GM19025 (cell line): ENCODE results near the gene CDNF.
"Not testable (repeated sequence)": the region's sequence is repeated elsewhere in the genome, so short reads cannot be mapped to it uniquely, and the experiment has no call there.

Source experiments
- ATAC-seq: cut with Tn5 transposase; IDR thresholded peaks from one replicate; pipeline ENCODE4 v1.9.1; 2021; ENCODE audit warnings: mild to moderate bottlenecking, low read depth, moderate library complexity; ENCODE audit not compliant: unreplicated experiment

Gene CDNF

DNA sequence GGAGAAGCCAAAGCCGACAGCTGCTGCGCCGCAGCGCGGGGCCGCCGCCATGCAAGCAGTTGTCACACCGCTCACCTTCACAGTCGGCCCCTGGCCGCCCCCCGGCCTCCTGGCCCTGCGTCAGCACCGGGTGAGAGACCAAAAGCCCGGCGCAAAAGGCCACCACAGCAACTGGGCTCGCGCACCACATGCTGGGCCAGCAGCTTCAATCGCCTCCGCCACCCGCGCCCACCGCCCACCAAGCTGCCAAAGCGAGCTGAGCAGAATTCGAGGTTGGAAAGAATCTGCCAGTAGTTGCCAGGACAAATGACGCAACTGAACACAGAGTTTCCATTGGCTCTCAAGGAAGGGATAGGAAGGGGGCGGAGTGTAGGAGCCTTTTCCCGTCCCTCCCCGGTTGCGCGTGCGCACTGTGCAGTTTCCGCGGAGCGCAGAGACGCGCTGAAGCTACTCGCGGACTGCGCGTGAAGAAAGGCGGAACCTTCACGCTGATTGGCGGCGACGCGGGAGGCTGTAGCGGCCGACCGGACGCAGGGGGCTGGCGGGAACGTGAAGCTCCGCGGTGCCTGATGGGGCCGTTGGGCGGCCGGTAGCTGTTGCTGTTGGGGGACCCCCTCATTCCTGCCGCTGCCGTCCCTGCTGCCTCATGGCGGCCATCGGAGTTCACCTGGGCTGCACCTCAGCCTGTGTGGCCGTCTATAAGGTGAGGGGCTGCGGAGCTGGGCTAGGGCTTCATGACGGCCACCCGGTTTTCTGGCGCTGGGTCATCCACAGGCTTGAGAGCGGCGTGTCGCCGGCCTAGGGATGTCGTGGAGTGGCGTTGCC lies at the start of gene CDNF, which contains the start of the genes HSPA14 and MSANTD7:
Gene CDNF, minus strand, starts transcription at position 281 of the 825 bp plus-strand sequence. Its CDS starts 91 bp downstream, at position 190.
Gene HSPA14, plus strand, starts transcription at position 550 of the 825 bp plus-strand sequence. Its CDS starts 97 bp downstream, at position 647.
Gene MSANTD7, plus strand, starts transcription at position 550 of the 825 bp plus-strand sequence. CDS start 3,979 bp downstream, outside the sequence.
- ATAC-seq, result peak; percentile 98

DNA sequence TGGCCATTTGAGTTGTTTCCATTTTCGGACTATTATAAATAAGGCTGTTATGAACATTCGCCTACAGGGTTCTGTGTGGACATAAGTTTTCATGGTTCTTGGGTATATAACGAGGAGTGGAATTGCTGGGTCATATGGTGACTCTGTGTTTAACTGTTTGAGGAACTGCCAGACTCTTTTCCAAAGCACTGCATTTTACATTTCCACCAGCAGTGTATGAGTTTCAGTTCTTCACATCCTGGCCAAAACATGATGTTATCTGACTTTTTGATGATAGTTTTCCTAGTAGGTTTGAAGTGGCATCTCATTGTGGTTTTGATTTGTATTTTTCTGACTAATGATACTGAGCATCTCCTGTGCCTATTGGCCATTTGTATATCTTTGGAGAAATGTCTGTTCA lies 46.2 kb upstream of the CDNF start:
- ATAC-seq, result no peak

DNA sequence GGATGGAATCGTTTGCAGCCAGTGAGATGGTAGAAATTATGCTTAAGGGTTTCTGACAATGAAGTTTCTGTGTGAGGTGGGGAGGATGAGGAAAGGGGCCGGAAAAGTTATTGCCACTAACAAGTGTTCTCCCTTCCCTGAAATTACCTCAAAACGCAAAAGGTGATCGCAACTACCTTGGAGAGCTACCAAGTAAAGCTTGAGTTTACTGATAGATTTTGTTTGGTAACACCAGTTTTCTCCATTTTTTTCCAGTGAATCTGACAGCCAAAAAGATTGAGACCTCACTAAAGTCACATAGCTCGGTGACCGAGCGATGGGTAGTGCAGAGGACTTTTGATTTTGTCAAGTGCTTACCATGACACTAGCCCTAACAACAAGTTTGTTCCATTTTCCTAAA lies 42.4 kb upstream of the CDNF start:
- no peak for ATAC-seq

DNA sequence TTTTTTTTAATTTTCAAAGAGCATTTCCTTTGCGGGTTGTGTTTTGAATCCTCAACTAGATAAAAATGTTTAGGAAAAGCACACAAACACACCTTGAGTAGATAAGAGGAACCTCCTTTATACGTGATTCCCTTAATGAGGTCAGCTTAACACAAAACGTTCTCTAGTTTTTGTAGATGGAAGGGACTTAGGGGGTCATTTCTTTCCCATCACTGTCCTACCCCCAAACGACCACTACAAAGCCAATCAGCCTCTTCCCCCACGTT lies 42.0 kb upstream of the CDNF start:
- no peak for ATAC-seq

DNA sequence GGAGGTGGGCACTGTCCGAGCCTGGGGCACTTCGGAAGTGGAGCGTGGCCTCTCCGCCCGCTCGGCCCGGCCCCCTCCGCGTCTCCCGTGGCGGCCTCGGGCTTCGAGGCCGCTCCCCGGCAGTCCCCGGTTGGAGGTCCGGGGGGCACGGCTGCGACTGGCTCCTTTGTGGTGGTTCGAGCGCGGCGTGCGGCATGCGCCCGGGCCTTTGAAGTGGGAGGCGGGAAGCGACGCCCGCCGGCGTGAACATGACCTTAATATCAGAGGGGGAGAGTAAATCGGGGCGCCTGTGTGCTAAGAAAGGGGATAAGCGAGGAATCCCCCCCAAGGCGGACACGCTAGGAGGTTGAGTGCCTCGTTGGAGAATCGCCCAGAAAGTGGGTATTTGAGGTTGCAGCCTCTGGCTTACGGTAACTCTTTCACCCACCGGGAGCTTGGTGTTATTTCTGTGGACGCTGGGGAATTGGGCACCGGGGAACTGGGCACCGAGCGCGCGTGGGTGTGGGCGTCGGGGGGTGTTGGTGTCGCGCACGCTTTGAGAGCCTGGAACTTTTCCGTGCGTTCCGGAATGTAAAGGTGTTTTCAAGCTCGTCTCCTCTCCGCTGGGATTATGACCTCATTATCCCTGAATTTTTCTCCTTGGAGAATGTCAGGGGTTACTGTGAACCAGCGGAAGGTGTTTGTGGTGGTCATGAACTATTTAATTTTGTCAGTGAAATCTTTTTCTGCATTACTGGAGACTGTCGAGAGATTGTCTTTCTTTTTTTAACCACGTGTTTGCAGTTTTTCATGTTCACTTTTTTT lies 41.5 kb upstream of the CDNF start:
- no peak for ATAC-seq

DNA sequence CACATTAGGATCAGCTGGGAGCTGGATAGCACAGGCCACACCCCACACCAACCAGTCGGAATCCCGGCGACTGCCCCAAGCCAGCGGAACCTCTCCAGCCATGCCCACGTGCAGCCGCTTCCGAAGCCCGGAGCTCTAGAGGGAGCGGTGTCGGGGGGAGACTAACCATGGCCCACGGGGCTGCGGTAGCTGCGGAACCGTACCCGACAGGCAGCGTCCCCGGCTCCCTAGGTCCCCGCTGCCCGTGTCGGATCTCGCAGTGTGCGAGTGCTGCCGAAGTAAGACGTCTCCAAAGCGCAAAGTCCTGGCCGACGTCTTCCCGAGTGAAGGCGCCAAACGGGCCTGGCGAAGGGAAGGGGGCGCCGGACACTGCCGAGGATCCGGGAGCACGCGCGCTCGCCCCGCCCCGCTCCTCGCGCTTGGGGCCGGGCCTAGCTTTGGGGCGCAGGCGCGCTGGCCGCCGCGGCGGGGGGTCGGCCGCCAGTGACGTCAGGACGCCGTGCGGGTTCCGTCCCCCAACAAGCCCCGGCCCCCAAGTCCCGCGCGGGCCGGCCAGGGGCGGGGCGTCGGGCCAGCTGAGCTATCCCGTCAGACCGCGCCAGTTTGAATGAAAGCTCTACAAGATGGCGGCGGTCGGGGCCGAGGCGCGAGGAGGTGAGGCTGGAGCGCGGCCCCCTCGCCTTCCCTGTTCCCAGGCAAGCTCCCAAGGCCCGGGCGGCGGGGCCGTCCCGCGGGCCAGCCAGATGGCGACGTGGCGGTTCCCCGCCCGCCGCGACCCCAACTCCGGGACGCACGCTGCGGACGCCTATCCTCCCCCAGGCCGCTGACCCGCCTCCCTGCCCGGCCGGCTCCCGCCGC lies 40.7 kb upstream of the CDNF start, which contains the start of gene SUV39H2:
Gene SUV39H2, plus strand, starts transcription at position 601 of the 858 bp plus-strand sequence. Its CDS starts 23 bp downstream, at position 624.
- ATAC-seq, result peak; percentile 93

DNA sequence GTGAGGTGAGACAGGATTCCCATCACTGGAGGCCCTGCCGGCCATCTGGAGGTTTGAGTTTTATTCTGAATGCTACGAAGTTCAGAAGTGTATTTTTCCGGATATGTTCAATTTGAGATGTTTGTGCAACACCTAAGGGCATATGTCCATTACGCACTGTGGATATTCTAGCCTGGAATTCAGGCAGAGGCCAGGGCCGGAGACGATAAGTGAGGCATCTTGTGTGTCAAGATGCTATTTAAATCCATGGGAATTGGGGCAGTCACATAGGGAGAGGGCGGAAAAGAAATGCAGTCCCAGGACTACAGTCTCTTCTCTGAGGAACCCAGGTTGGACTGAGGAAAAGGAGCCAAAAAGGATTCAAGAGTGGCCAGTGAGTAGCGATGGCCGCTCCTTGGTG lies 38.9 kb upstream of the CDNF start:
- no peak for ATAC-seq

DNA sequence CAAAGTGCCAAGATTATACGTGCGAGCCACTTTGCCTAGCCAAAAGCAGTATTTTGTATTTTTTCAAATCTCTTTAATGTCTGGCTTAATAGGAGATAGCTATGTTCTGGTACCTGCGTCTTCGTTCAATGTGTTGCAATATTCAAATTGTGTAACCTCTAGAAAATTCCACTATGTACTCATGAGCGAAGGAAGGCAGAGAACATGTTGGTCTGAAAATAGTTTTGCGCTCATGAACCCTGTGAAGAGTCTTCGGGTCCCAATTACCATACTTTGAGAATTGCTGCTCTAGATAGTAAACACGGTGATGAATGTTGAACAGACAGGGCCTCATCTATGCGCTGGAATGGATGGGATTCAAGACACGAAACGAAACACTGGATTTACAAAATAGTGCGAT lies 38.1 kb upstream of the CDNF start:
- ATAC-seq, result no peak

DNA sequence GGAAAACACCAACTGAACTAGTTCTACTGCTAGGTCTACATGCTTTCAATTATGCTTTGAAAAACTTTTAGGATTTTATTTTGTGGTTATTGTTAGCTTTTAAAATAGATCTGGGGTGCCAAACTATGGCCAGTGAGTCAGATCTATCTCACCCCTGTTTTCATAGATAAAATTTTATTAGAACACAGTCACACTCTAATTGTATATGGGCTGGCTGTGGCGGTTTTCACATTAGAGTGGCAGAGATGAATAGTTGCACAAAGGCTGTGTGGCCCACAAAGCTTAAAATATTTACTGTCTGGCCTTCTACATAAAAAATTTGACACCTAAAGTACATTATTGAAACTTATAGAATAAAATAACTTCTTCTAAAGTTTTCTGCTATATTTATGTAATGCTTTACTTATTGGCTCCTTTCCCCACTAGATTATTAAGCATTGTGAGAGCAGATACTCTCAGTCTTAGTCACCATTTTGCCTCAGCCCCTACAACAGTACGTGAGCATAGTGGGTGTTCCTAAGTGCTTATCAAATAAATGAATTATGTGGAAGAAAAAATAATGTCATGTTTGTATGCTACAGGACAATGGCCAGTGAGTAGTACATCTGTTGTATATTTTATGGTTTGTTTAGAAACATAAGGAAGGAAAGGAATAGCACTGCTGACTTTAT lies 35.4 kb upstream of the CDNF start:
- ATAC-seq, result no peak

DNA sequence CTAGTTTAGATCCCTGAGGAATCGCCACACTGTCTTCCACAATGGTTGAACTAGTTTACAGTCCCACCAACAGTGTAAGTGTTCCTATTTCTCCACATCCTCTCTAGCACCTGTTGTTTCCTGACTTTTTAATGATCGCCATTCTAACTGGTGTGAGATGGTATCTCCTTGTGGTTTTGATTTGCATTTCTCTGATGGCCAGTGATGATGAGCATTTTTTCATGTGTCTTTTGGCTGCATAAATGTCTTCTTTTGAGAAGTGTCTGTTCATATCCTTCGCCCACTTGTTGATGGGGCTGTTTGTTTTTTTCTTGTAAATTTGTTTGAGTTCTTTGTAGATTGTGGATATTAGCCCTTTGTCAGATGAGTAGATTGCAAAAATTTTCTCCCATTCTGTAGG lies 27.0 kb upstream of the CDNF start:
- not testable (repeated sequence) for ATAC-seq

DNA sequence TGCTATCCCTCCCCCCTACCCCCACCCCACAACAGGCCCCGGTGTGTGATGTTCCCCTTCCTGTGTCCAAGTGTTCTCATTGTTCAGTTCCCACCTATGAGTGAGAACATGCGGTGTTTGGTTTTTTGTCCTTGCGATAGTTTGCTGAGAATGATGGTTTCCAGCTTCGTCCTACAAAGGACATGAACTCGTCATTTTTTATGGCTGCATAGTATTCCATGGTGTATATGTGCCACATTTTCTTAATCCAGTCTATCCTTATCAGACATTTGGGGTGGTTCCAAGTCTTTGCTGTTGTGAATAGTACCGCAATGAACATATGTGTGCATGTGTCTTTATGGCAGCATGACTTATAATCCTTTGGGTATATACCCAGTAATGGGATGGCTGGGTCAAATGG lies 26.6 kb upstream of the CDNF start:
- not testable (repeated sequence) for ATAC-seq

DNA sequence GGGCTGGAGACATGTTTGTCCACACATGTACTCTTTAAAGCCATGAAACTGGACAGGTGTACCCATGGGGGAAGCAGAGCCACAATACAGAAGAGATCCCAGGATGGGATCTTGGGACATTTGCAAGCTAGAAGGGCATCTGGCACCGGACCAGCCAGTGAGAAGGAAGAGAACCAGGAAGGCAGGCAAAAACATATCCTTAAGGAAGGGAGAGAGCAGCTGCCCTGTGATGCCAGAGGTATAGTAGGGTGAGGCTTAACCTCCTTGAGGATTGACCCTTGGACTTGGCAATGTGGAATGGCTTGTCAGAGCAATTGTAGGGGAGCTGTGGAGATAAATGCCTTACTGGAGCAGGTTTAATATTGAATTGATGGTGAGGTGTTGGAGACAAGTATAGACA lies 23.0 kb upstream of the CDNF start:
- no peak for ATAC-seq

DNA sequence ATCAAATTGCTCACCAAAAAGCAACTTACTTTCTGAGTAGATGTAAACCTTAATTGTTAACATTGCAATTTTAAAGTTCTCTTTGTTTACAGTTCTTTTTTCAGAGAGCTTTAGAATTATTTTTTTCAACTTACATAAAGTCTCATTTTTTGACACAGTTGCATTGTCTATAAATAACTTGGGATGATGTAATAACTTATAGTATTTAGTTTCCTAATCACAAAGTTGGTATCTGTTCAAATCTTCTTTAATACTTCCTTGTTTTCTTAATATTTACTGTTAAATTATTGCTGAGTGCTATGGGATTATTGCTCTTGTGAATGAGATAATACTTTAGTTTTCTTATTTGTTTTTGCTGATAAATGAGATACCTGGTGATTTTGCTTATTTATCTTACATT lies 21.9 kb upstream of the CDNF start:
- no peak for ATAC-seq

DNA sequence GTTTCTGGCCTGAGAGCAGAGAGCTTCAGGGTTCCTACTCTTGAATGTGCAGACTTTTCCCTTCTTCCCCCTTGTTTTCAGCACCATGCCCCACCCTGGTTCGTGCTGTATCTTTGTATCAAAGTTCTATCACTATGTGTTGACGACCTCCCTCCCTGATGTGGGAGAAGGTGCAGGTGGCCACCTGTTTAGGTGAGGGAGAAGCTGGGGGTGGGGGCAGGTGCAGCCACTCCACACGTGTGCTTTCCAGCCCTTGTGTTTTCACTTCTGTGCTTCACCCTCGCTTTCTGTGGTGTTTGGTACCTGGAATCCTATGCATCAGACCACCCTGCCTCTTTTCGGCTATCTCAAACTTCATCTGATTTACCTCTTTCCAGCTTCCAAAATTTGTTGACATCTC lies 21.2 kb upstream of the CDNF start:
- no peak for ATAC-seq

DNA sequence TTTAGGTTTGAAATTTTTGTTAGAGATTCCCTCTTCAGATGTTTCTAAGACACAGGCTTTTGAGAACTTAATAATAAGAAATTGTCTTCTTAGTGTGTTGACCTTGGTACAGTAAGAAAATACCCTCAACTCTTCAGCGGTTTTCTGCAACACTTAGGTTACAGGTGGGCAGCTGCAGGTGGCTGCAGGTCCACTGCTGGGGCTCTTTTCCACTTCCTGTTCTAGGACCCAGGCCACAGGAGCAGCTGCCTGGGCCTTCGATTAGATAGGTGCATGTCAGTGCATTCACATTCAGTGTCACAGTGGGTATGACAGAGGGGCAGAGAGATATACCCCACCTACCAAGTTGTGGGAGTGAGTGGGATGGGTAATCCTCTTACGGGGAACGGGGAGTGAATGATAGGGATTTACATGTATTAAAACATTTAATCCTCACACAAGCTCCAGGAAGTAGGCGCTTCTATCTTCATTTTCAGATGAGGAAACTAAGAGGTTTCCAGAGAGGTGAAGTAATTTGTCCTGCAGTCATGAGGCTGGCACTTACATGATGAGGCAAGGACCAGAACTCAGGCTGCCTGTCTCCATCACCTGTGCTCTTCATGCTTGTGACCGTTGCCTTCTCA lies 20.6 kb upstream of the CDNF start:
- ATAC-seq, result no peak

DNA sequence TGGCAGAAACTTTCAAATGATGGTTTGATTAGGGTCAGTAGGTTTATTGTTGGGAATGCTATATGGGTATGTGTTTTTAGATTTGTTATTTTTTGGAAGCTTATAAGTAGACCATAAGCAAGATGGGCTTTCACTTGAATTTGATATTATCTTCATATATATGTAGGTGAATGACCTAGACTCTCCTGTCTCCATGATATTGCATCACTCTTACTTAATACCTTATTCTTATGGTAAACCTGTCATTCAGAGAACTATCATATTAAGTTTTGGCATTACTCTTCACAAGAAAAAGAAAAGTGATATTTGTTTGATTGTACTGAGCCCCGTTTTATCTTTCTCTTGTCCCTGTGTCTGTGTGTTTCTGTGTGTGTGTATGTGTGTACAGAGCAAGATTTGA lies 17.6 kb upstream of the CDNF start:
- no peak for ATAC-seq

DNA sequence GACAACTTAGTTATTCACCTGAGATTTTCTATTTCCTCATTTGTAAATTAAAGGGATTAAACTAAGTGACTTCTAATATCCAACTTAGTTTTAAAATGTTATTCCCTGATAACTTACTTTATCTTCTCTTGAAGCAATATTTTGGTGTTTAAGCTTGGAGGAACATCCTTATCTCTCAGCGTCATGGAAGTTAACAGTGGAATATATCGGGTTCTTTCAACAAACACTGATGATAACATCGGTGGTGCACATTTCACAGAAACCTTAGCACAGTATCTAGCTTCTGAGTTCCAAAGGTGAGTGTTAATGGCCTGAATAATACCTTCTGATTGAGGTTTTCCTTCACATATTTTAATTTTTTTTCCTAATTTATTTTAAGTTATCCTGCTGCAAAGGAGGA lies 14.4 kb upstream of the CDNF start:
- ATAC-seq, result no peak

DNA sequence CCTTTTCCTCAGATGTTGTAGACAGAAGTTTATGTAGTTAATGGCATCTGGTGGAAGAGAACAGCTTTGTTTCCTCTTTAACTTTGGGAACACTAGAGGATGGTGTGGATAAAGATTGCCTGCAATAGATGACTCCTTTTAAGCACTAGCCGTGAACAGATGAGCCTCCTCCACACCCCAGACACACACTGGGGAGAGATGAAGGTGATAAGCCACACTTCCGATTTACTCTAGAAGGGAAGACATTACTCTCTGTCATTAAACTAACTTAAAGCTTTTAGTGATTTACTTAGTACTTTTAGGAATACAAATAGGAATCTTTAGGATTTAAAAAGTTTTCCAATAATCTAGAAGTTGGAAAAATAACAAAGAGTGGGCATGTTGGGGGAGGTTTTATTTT lies 7.1 kb upstream of the CDNF start:
- ATAC-seq, result no peak

DNA sequence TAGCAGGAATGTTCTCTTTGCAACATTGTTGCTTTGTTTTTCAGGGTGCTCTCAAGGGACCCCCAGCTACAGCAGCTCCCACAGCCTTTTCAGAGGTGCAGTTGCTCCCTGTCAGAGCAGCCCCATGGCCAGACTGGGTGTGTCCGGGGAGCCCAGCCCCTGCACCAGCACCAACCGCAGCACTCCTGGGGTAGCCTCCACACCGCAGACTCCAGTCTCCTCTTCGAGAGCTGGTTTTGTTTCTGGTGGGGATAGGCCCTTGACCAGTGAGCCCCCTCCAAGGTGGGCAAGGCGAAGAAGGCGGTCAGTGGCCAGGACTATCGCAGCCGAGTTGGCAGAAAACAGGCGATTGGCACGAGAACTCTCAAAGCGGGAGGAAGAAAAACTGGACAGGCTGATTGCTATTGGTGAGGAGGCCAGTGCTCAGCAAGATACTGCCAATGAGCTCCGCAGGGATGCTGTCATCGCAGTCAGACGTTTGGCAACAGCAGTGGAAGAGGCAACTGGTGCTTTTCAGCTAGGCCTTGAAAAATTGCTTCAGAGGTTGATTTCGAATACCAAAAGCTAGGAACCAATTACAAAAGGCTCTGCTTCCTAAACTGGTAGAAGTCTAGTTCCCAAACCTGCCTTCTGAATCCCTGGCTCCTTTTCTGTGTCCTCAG lies 5.6 kb upstream of the CDNF start:
- no peak for ATAC-seq
